ENCODE measurements around the gene RASA1. TPM values are rescaled to one million over a fixed set of nuclear protein-coding genes. Genes with fewer than 3 reads are reported as not detected.

Gene RASA1
- total and polyA plus RNA-seq, 9 of the 15 experiments (the other 6 are each of a cell fraction or from before 2014, with no cell fraction given) = 3.2 to 17.3 (median 9.2) TPM

GRCh38 chr5:87260604-87261192, 7.0 kb upstream of the RASA1 start:
- H3K4me3 ChIP-seq = no peak overlapping the region
- TF ChIP-seq ARID1B (IDR thresholded peaks at IDR 0.05) (peak; percentile 20; the same call in 1 of the 2 replicates), NONO (IDR thresholded peaks at IDR 0.05; ENCODE audit: low read depth in 2 of 2, low read length in 1 of 2) (no peak), ZNF764 (CRISPR knock-in tag; IDR thresholded peaks at IDR 0.05; ENCODE audit: low read depth) (no peak), C11orf30 (IDR thresholded peaks at IDR 0.05; ENCODE audit: low read depth) (peak; percentile 16; the same call in 1 of the 2 replicates), SMARCB1 (IDR thresholded peaks at IDR 0.05; ENCODE audit: insufficient read length, low read depth) (no peak), MAFF (IDR thresholded peaks at IDR 0.05; ENCODE audit: low read length) (no peak), SMAD4 (CRISPR knock-in tag; conservative IDR thresholded peaks at IDR 0.05) (no peak), CBFA2T3 (IDR thresholded peaks at IDR 0.05) (peak; percentile 40; the same call in 1 of the 2 replicates), ZNF431 (CRISPR knock-in tag; IDR thresholded peaks at IDR 0.05) (no peak), NFE2 (IDR thresholded peaks at IDR 0.05; ENCODE audit: low read depth) (peak; percentile 56), ZBTB26 (CRISPR knock-in tag; IDR thresholded peaks at IDR 0.05) (no peak), SMARCA4 (IDR thresholded peaks at IDR 0.05) (0 out of 2 replicates have a peak, but pooled peaks have one; percentile 29), YY1 (IDR thresholded peaks at IDR 0.05; ENCODE audit: borderline replicate concordance in 1 of 3, control insufficient read depth in 1 of 3, extremely low read depth in 1 of 3, insufficient read depth in 3 of 3, insufficient read length in 1 of 3, insufficient replicate concordance in 2 of 3, low read depth in 1 of 3, low read length in 2 of 3) (peak in 1 of 3 experiments; percentile 16), ZNF316 (IDR thresholded peaks at IDR 0.05) (0 out of 2 replicates have a peak, but pooled peaks have one; percentile 5), MXD1 (CRISPR knock-in tag; IDR thresholded peaks at IDR 0.05; ENCODE audit: borderline replicate concordance, poor library complexity, severe bottlenecking) (no peak), E4F1 (CRISPR knock-in tag; IDR thresholded peaks at IDR 0.05; ENCODE audit: borderline replicate concordance) (no peak)
- FAIRE-seq = peak; percentile 82
- intact Hi-C loops (cut with micrococcal nuclease) = loop anchor here (10.0 kb wide), 2 partner anchors 134 to 146 kb away; no protein-coding TSS in a partner anchor
- POLR2A ChIA-PET = no interaction called here
- H3K27me3 ChIP-seq (ENCODE audit: control insufficient read depth in 2 of 2, insufficient read depth in 2 of 2, low read length in 2 of 2) = no peaks in the 10 kb centered on the region
- CTCF ChIA-PET (ENCODE audit: low intra/inter-chr PET ratio) = no interaction called here
- no TSS peak for BruUV-seq (replicated peaks)
- peak overlapping the region; percentile 28; the same call in 1 of the 3 replicates for H3K27ac ChIP-seq (ENCODE audit: extremely low read depth, low read depth, low read length)
- WGBS (ENCODE audit: insufficient coverage, low coverage, missing lambda C conversion rate) = 5% methylated on average over 4 of the region's 4 CpGs
- no peaks in the 10 kb centered on the region for H3K79me2 ChIP-seq (ENCODE audit: control insufficient read depth, insufficient read depth, low read length)
- ATAC-seq = peak; percentile 91
- DNase-seq (ENCODE audit: extremely low read depth in 1 of 4, low spot score in 3 of 4) = peak in 2 of 4 experiments; percentile 41 to 57
- peak overlapping the region; percentile 39 to 67; a peak in 3 of 4 replicates for H3K9ac ChIP-seq (ENCODE audit: insufficient read depth in 1 of 2, low read depth in 2 of 2, low read length in 2 of 2)
- peak overlapping the region; percentile 37 for H3K4me2 ChIP-seq (ENCODE audit: insufficient read depth, low read length)
- H3K9me3 ChIP-seq (replicated peaks; ENCODE audit: control insufficient read depth, insufficient read depth, low read depth, low read length) = no peaks in the 10 kb centered on the region
- H2AFZ ChIP-seq (ENCODE audit: low read depth, low read length) = peak overlapping the region; percentile 86
- no peaks in the 10 kb centered on the region for H3K9me1 ChIP-seq (ENCODE audit: control insufficient read depth, insufficient read depth, low read length)
- H3K36me3 ChIP-seq (ENCODE audit: control insufficient read depth, insufficient read depth, low read length) = no peaks in the 10 kb centered on the region; the same call in 2 of the 3 replicates
- in situ Hi-C loops (cut with MboI) = no loop called here
- peaks cover 3 to 9% of the 10 kb centered on the region in 2 experiments; a peak in 3 of 5 replicates for H3K4me1 ChIP-seq (replicated peaks in 1 of 2; ENCODE audit: control insufficient read depth in 2 of 2, insufficient read depth in 2 of 2, low read length in 2 of 2)
- H4K20me1 ChIP-seq (replicated peaks; ENCODE audit: control insufficient read depth, insufficient read depth, low read length) = no peaks in the 10 kb centered on the region

All from K562 (cell line).